Amniotic epithelial cell (primary cell): ENCODE data around the gene IL1RN.

Experiments used
- DNase-seq: peaks from one replicate; pipeline ENCODE4 v3.0.0-alpha.2; 2010; ENCODE audit warnings: low read depth

Gene IL1RN

DNA sequence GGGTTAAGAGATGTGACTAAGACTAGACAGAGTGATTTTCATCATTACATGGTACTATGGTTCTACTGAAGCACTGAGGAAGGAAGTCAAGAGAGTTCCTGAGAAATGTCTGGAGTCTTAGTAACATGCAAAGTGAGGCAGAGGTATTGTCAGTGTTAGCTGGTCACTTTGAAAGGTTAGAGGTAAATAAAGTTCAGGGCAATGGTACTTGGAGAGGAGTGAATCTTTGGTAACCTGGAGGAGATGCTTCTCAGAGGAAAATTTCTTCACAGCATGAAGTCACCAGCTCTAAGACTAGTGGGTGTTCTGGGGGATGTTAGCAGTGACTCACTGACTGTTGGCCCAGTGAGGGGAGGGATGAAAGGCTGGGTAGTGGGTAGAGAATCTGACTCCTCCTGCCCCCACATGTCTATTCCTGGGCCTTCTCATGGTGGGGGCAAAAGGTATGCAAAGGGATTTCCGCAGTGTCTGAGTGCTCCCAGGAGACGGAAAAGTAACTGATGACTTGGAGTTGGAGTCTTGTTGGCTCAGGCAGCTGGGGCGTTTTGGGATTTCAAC, 23.3 kb upstream of the IL1RN start:
- DNase-seq = peak; percentile 12

DNA sequence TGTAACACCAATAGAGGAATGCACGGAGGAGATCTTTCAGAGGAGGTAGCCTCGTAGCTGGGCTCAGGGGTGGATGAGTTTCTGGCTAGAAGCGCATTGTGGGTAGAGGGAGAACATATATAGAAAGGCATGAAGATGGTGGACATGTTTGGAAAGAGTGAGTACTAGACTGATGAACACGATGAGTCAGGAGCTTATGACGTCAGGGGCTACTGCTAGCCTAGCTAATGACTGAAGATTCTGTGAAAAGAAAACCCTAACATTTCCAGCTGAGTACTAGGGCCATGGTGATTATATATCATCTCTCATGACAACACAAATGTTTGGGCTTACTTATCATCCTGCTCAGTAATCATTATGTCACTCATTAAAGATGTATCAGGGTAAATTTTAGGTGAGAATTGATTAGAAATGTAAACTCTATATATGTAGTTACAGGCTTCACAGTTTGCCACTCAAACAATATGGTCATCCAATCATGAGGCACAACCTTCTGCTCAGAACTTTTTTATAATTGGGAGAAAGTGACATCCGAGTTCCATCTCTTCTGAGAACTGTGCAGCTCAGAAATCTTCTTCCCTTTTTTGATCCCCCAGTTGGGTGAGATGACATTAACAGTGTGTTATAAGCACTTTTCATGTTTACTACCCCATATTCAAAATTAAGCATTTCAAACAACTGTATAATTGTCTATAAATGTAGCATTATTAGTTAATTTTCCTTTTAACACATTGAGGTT, 22.2 kb upstream of the IL1RN start:
- DNase-seq = peak; percentile 60

DNA sequence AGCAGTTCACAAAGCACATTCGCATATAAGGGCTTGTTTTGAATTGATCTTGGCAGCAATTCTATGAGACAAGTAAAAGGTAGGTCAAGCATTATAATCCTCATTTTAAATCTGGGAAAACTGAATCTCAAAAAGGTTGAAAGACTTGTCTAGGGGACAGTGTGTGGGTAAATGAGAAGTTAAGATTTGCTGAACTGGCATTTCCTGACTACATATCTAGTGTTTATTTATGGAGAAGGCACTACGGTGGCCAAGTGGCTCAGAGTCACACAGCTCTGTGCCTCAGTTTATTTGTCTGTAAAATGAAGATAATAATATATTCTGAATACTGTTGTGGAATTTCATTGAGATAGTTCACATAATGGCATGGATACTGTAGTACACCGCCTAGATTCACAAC, 16.3 kb upstream of the IL1RN start:
- no peak for DNase-seq

DNA sequence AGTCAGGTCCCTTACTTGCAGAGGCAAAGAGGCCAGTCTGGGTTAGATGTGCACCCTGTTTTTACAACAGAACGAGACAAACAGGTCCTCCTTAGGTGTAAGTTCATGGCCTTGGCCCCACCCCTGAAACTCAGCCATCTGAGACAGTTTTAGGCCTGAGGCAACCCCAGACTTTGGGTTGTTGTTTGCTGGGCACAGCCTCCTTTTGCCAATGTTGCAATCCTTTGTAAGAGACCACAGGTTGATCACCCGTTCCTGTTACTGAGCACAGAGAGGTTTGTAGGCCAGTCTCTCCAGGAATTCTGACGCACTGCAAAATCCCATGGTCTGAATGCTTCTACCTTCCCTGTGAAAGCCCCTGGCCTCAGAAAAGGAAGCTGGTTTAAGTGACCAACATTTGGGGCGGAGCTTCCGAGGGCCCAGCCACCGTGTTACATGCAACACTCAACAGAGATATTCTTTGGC, 15.5 kb upstream of the IL1RN start:
- DNase-seq = no peak

DNA sequence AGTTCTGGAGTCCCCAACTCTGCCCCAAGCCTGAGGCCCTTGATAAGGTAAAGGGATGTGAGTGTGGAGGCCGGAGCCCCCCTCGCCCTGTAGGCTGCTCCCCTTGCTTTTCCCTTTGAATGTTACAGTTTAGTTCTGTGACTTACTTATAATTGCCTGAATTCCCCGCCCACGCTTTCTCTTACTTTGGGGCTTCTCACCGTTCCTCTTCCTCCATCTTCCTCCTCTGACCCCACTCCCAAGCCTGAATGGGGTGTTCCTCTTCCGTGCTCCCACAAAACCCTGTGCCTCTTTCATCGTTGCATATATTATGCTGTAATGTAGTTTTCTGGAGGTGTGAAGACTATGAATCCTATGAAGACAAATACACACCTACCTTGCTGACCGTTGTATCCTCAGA, 15.0 kb upstream of the IL1RN start:
- no peak for DNase-seq

DNA sequence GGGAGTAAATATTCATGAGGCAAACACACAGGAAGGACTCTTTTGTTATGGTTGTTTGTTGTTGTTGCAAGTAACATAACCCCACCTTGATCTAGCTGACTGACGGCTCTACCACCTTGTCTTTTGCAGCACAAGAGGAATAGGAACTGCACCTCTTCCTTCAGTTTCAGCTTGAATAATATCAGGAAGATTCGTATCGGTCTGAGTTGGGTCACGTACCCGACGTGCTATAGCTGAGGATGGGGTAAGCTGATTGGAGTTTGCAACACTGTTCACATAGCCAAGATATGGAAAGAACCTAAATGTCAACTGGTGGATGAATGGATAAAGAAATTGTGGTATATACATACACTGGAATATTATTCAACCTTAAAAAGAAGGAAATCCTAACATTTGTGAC, 14.5 kb upstream of the IL1RN start:
- DNase-seq = no peak

DNA sequence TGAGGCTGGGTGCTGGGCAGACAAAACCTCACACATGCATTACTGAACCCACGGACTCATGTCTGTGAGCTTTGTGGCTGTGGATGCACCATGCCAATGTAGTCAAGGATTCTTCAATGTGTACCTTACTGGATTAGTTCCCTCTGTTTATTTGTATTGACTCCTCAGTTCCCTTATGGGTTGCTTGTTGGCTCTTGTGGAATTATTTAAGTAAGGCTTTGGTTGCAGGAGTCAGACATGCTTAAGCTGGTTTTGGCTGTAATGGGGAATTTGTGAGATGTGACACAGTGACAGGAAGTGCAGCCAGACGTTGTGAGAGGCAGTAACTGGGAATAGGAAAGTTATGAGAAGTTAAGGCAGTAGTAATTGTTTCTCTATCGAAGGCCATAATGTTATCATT, 13.6 kb upstream of the IL1RN start:
- no peak for DNase-seq

DNA sequence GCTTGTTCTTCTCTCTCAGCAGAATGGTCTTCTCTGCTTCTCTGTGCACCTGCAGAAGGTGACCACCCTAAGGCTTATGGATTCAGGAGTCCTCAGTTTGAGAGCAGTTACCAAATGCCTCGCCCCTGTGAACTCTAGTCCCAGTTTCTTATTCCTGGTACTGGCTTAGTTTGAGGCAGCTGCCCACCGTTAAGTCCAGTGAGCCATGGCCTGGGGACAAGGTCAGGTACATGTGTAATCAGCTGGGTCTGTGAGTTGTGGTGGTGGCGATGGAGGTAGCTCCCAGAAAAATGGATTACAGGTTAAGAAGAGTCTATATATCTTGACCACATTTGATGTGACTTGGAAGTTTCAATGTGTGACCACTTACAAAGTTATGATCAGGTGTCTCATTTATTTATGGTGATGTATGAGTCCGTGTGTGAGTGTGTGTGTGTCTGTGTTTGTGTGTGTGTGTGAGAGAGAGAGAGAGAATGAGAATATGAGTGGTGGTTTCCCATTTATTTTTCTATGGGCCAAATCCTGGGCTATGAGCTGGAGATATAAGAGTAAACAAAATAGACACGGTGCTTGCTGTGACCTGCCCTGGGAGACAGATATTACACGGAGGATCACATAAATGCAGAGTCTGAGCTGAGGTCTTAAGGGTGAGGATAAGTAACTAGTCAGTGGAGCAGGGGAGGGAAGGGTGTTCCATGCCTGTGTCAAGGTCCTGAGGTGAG, 13.0 kb upstream of the IL1RN start:
- no peak for DNase-seq

DNA sequence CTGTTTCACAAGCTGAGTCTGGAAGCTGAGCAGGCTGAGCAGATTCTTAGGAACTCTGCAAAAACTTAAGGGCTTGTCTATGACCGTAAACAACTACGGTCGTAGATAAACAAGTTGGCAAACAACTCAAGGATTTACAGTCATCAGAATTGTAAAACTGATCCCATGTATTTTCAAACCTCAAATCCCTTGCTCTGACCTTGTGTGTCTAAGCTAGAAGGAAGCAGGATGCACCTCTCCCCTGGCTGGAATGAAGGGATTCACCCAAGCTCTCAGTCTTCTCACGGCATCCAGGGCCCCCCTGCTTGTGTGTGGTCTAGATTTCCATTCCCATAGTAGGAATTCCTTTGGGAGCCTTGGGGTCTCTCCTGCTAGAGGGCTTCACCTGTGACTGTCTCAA, 12.4 kb upstream of the IL1RN start:
- no peak for DNase-seq

DNA sequence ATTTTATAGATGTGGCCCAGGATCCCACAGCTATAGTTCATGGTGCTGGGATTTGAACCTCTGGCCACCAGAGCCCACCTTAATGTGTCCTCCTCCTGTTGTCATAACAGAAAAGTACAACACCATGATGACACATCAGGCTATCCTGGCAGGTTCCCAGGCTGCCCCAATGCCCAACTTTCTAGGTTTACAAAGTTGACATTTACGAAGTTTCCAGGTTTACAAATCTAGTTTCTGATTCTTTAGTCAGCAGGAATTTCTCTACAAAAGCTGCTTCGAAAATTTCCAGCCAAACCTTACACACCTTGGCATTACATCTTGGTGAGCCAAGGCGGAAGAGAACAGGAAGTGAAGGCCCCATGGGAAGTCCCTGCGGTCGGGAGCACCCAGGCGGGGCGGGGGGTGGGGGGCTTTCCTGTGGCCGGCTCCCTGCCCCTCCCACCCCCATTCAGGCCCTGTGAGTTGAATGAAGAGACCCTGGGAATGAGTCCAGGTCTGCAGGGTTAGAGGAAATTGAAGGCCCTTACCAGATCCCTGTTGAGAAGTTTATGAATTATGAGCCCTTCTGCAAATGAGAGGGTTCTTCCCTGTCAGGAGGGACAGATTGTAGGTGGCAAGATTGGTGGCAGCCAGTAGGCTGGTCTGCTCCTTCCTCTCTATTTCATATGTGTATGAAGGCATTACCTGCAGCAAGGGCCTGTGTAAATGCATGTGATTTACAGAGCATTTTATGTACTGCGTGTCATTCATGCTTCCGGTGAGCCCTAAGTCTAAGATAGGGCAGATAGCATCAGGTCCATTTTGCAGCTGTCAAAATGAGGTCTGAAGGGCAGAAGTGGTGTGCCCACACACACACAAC, 11.1 kb upstream of the IL1RN start:
- DNase-seq = no peak

DNA sequence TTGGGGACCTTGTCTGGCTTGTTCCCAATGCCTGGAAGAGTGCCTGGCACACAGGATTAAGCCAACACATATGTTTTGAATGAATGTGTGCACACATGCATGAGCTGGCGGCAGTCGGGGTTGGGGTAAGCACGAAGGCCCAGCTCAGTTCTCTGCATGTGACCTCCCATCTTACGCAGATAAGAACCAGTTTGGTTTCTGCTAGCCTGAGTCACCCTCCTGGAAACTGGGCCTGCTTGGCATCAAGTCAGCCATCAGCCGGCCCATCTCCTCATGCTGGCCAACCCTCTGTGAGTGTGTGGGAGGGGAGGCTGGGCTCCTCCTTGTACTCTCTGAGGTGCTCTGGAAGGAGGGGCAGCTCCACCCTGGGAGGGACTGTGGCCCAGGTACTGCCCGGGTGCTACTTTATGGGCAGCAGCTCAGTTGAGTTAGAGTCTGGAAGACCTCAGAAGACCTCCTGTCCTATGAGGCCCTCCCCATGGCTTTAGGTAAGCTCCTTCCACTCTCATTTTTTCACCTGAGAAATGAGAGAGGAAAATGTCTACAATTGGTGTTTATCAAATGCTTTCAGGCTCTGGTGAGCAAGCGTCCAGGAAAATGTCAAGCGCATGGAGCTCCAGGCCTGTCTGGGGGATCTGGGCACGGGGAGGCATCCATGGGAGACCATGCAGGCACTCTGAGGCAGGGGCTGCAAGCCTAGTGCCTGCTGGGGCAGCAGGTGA, 9.7 kb upstream of the IL1RN start:
- peak; percentile 92 for DNase-seq

DNA sequence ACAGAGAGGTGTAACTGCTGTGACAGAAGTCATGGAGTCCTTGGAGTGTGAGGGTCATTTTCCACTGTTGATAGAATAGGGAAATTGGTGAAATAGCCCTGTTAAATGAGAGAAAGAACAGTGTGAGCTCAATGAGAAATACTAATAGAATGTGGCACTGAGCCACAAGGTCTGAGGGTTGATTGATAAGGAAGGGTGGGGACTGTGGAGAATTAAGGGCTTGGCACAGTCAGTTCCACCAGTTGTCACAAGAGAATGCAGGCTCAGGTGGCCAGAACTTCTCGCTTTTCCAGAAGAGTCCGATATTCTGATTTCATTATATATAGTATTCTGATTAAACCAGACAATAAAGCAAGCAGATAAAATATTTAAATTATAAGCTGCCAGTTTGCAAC, 9.1 kb upstream of the IL1RN start:
- DNase-seq = no peak

DNA sequence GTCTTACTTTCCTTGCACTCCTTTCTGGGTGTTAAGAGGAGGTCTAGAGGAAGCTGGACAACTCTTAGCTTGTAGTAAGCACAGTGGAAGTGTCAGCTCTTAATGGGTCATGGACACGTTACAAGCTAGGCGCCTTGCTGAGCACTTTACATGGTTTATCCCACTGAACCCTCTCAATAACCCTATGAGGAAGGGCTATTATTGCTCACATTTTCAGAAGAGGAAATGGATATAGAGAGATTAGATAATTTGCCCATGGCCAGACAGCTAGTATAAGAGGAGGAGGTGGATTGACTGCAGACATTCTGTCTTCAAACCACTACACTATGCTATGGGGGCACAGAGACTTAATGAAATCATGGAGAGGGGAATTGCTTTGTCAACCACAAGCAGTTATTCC, 8.3 kb upstream of the IL1RN start:
- no peak for DNase-seq

DNA sequence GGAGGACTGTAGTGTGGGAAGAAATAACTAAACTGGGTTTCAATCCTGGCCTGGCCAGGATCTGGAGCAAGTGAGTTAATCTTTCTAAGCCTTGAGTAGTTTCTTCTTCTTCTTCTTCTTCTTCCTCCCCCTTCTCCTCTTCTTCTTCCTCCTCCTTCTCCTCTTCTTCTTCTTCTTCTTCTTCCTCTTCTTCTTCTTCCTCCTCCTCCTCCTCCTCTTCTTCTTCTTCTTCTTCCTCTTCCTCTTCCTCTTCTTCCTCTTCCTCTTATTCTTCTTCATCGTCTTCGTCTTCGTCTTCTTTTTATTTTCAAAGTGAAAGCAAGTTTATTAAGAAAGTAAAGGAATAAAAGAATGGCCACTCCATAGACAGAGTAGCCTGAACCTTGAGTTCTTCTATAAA, 6.5 kb upstream of the IL1RN start:
- DNase-seq = no peak

DNA sequence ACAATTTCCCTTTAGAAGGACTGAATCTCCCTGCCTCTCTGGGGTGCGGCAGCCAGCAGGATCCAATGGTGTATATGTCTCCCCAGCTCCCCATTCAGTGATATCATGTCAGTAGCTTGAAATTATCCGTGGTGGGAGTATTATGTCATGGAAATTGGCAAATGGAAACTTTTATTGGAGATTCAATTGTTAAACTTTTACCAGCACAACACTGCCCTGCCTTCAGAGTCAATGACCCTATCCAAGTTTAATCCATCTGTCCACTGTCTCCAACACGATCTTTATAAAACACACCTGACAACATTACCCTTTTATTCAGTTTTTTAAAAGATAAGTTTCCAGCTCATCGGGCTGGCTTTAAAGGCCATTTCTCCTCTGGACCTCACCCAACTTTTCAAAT, 5.0 kb upstream of the IL1RN start:
- DNase-seq = no peak

DNA sequence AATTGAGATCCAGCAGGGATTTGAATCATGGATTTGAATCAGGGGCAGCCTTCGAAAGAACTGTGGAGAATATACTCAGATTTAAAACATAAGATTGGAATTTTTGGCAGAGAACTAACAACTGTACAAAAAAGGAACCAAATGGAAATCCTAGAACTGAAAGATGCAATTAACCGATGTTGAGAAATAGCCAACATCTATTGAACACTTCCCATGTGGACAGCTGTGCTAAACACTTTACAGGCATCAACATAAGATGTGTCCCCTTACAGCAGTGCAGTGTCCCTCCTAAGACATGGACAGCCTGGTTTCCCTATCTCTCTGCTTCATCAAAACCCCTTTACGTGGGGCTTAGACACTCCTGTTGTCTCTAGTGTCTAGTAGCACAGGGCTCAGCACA, 3.7 kb upstream of the IL1RN start:
- no peak for DNase-seq

DNA sequence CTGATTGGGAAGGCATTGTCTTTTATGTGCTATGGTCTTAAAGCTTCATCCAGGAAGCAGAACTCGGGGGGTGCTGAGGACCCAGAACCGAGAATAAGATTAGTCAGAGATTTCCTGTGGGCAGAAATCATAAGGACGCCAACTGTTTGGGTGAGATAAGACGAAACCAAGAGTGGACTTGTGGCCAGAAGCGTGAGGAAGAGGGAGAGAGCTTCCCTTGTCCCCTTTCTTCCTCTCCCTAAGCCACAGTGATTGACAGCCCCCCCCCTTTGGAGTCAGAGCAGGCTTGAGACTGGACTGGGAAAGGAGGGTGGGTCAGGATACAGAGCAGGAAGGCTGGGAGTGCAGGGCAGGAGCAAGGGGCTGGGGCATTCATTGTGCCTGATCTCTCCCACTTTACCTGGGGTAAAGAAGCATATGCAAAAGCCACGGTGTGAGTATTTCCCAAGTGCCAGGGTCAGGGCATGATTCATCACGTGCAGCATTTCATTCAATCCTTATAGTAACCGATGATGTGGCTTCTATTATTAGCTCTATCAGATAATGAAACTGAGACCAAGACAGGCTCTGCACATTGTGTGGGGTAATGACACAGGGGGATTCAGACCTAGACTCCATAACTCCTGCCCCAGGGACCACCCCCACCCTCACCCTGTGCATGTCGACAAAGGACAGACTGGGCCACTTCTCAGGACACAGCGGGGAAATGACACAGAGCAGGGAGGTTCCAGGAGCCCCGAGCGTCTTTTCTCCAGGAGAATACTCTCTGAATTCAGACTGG, 3.0 kb upstream of the IL1RN start:
- peak; percentile 28 for DNase-seq

DNA sequence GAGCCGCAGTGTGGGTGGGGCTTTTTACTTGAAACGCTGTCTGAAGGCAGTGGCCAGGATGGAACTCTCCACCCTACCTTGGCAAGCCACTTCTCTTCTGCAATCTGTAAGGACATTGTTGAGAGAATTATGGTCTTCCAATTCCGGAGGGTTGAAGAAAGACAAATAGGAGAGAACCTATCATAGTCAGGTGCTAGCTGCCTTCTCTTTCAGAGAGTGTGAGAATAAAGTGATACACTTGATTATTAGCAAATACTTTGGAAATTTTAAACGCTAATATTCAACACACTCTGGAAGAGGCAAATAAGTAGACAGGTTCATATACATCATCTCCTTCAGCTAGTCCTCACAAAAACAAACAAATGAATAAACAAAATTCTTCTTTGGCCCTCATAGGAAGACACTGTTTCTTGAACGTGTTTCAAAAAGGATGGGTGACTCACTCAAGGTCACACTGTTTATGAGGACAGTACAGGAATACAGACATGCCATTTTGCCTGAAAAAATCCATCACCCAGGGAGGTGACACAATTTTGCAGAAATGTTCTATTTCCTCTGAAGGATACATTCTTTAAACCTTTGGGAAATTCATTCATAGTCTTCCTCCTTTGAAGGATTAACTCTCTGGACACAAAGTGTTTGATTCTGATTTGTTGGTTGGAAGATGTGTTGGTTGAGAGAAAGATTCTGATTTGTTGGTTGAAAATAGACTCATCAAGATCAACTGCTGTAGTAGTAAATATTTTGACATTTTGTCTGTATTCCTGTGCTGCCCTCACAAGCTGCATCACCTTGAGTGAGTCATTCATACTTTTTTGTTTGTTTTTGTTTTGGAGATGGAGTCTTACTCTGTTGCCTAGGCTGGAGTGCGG, 2.2 kb upstream of the IL1RN start:
- DNase-seq = peak; percentile 11

DNA sequence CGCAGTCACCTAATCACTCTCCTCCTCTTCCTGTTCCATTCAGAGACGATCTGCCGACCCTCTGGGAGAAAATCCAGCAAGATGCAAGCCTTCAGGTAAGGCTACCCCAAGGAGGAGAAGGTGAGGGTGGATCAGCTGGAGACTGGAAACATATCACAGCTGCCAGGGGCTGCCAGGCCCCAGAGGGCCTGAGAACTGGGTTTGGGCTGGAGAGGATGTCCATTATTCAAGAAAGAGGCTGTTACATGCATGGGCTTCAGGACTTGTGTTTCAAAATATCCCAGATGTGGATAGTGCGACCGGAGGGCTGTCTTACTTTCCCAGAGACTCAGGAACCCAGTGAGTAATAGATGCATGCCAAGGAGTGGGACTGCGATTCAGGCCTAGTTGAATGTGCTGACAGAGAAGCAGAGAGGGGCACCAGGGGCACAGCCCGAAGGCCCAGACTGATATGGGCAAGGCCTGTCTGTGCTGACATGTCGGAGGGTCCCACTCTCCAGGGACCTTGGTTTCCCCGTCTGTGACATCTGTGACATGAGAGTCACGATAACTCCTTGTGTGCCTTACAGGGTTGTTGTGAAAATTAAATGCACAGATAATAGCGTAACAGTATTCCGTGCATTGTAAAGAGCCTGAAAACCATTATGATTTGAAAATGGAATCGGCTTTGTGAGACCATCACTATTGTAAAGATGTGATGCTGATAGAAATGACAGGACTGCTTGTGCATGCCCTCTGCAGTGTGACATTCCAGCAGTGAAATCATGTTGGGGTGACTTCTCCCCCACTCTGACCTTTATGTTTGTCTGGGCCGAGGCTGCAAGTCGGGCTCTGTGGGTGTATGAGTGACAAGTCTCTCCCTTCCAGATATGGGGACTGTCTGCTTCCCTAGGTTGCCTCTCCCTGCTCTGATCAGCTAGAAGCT, 510 bp downstream of the IL1RN start:
- DNase-seq = no peak
